Neural cell (in vitro differentiated cells): ENCODE measurements around the gene MYCT1.

Experiments
- CTCF ChIP-seq: fragments of 450-650 bp; IDR thresholded peaks from 2 replicates; pipeline ENCODE4 v1.5.1; 2014; ENCODE audit warnings: antibody characterized with exemption, mild to moderate bottlenecking, moderate library complexity; ENCODE audit not compliant: poor library complexity, severe bottlenecking
- TF ChIP-seq, protein P1 (sequence below): IDR thresholded peaks from 2 replicates; pipeline ENCODE4 v1.6.1; 2012; ENCODE audit warnings: borderline replicate concordance

- TF ChIP-seq, protein P1, sequence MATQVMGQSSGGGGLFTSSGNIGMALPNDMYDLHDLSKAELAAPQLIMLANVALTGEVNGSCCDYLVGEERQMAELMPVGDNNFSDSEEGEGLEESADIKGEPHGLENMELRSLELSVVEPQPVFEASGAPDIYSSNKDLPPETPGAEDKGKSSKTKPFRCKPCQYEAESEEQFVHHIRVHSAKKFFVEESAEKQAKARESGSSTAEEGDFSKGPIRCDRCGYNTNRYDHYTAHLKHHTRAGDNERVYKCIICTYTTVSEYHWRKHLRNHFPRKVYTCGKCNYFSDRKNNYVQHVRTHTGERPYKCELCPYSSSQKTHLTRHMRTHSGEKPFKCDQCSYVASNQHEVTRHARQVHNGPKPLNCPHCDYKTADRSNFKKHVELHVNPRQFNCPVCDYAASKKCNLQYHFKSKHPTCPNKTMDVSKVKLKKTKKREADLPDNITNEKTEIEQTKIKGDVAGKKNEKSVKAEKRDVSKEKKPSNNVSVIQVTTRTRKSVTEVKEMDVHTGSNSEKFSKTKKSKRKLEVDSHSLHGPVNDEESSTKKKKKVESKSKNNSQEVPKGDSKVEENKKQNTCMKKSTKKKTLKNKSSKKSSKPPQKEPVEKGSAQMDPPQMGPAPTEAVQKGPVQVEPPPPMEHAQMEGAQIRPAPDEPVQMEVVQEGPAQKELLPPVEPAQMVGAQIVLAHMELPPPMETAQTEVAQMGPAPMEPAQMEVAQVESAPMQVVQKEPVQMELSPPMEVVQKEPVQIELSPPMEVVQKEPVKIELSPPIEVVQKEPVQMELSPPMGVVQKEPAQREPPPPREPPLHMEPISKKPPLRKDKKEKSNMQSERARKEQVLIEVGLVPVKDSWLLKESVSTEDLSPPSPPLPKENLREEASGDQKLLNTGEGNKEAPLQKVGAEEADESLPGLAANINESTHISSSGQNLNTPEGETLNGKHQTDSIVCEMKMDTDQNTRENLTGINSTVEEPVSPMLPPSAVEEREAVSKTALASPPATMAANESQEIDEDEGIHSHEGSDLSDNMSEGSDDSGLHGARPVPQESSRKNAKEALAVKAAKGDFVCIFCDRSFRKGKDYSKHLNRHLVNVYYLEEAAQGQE, result no peak
- TF ChIP-seq CTCF, result no peak
Observed at GRCh38 chr6:152720974-152721373, 23.3 kb downstream of the MYCT1 start.
